ENCODE measurements around the gene PTPN1. TPM values are rescaled to one million over a fixed set of nuclear protein-coding genes. Genes with fewer than 3 reads are reported as not detected.
"Not testable (repeated sequence)": the region's sequence is repeated elsewhere in the genome, so short reads cannot be mapped to it uniquely, and the experiment has no call there.

The PTPN1 gene
- polyA plus RNA-seq, 3 donors: 12.4 to 21.4 (median 19.1) TPM

DNA sequence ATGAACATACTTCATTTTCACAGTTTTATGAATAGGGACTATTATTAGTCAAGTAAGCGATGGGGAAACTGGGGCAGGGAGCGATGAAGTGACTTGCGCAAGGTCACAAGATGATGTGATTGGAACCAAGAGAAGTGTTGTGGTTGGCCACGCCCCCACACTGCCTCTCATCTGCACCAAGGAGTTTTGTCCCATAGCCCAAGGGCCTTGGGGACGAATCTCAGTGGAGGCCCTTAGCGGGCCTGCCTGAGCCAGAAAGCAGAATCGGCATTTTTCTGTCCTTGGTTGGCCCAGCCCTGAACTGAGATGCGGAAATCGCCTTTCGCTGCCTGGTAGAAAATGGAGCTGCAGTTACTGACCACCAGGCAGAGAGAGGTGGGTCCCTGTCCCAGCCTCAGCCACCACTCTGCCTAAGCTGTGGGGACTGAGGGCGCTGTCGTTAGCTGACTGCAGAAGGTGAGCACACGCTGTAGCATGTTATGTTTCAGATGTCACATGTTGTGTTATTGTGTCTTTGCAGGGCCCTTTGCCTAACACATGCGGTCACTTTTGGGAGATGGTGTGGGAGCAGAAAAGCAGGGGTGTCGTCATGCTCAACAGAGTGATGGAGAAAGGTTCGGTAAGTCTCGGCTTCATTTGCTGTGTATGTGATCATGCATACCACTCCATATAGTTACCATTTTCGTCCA, 57.8 kb downstream of the PTPN1 start:
- Histone ChIP-seq H3K27me3 (ENCODE audit: control insufficient read depth in 2 of 2, insufficient read depth in 2 of 2, low read length in 2 of 2) (no peaks in the 10 kb centered on the region), H2AFZ (ENCODE audit: insufficient read depth, low read depth, low read length, poor library complexity, severe bottlenecking) (no peak overlapping the region), H3K79me2 (ENCODE audit: insufficient read depth, low read length) (peaks cover 48% of the 10 kb centered on the region), H3K27ac (ENCODE audit: low read depth in 1 of 2, low read length in 2 of 2) (peak overlapping the region in 1 of 2 donors; percentile 25), H3K9me3 (replicated peaks in 1 of 2; ENCODE audit: control insufficient read depth in 1 of 2, insufficient read depth in 1 of 2, low read length in 2 of 2) (no peaks in the 10 kb centered on the region), H3K9ac (ENCODE audit: insufficient read depth, low read length, poor library complexity, severe bottlenecking) (no peak overlapping the region), H4K20me1 (ENCODE audit: insufficient read depth, low read length) (peaks cover 86% of the 10 kb centered on the region), H3K4me1 (ENCODE audit: control insufficient read depth in 1 of 2, insufficient read depth in 2 of 2, low read length in 2 of 2) (peaks cover 11 to 28% of the 10 kb centered on the region in 2 donors), H3K36me3 (replicated peaks in 1 of 2; ENCODE audit: control insufficient read depth in 1 of 2, insufficient read depth in 2 of 2, low read length in 2 of 2) (peaks cover 50 to 98% of the 10 kb centered on the region in 2 donors), H3K4me2 (replicated peaks; ENCODE audit: extremely low read depth, low read length, poor library complexity, severe bottlenecking) (no peak overlapping the region), H3K4me3 (replicated peaks in 1 of 3; ENCODE audit: low read depth in 2 of 3, low read length in 3 of 3) (no peak overlapping the region)
- Mint-ChIP-seq H3K9me3 (peaks cover 0 to 1% (median 0%) of the 10 kb centered on the region in 7 donors), H3K36me3 (peaks cover 79 to 97% of the 10 kb centered on the region in 2 donors), H3K27me3 (ENCODE audit: low read depth in 3 of 3) (peaks cover 0 to 2% (median 0%) of the 10 kb centered on the region in 3 donors), H3K4me3 (no peak overlapping the region), H3K27ac (peak overlapping the region in 2 of 7 donors; percentile 46 to 57), H3K4me1 (peaks cover 42% of the 10 kb centered on the region)
- intact Hi-C loops (cut with micrococcal nuclease): no loop called here
- WGBS (ENCODE audit: insufficient coverage): 98% methylated on average over 7 of the region's 18 CpGs
- DNase-seq: peak in 1 of 3 donors; percentile 23
- no peak for TF ChIP-seq CTCF (IDR thresholded peaks at IDR 0.05)

DNA sequence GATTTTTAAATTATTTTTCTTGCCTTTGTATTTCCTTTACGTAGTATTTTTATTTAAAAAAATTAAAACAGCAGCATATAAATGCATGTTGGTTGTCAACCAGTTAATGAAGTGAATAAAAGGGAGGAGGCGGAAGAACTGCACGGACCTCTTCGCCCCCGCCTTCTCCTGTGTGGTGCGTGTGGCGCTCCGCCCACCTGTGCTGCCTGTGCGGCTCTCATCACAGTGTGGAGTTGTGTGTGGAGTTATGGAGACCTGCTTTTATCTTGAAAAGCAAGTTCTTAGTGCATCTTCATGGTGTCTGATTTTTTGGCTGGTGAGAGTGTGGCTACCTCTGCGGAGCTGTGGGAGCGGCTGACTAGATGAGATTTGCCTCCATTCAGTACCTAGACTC, 58.4 kb downstream of the PTPN1 start:
- TF ChIP-seq CTCF (IDR thresholded peaks at IDR 0.05): no peak
- Mint-ChIP-seq H3K36me3 (peaks cover 80 to 98% of the 10 kb centered on the region in 2 donors), H3K9me3 (peaks cover 0 to 1% (median 0%) of the 10 kb centered on the region in 7 donors), H3K4me1 (peaks cover 45% of the 10 kb centered on the region), H3K27ac (no peak overlapping the region), H3K27me3 (ENCODE audit: low read depth in 3 of 3) (peaks cover 0 to 2% (median 0%) of the 10 kb centered on the region in 3 donors), H3K4me3 (no peak overlapping the region)
- intact Hi-C loops (cut with micrococcal nuclease): no loop called here
- DNase-seq: no peak
- no peak overlapping the region for H2AFZ ChIP-seq (ENCODE audit: insufficient read depth, low read depth, low read length, poor library complexity, severe bottlenecking)
- WGBS (ENCODE audit: insufficient coverage): 92% methylated on average over 10 of the region's 11 CpGs
- peaks cover 11 to 28% of the 10 kb centered on the region in 2 donors for H3K4me1 ChIP-seq (ENCODE audit: control insufficient read depth in 1 of 2, insufficient read depth in 2 of 2, low read length in 2 of 2)
- peaks cover 45 to 98% of the 10 kb centered on the region in 2 donors for H3K36me3 ChIP-seq (replicated peaks in 1 of 2; ENCODE audit: control insufficient read depth in 1 of 2, insufficient read depth in 2 of 2, low read length in 2 of 2)
- no peaks in the 10 kb centered on the region for H3K9me3 ChIP-seq (replicated peaks in 1 of 2; ENCODE audit: control insufficient read depth in 1 of 2, insufficient read depth in 1 of 2, low read length in 2 of 2)
- H3K79me2 ChIP-seq (ENCODE audit: insufficient read depth, low read length): peaks cover 53% of the 10 kb centered on the region
- H3K27ac ChIP-seq (ENCODE audit: low read depth in 1 of 2, low read length in 2 of 2): no peak overlapping the region
- H3K9ac ChIP-seq (ENCODE audit: insufficient read depth, low read length, poor library complexity, severe bottlenecking): no peak overlapping the region
- no peak overlapping the region for H3K4me3 ChIP-seq (replicated peaks in 1 of 3; ENCODE audit: low read depth in 2 of 3, low read length in 3 of 3)
- no peak overlapping the region for H3K4me2 ChIP-seq (replicated peaks; ENCODE audit: extremely low read depth, low read length, poor library complexity, severe bottlenecking)
- H4K20me1 ChIP-seq (ENCODE audit: insufficient read depth, low read length): peaks cover 87% of the 10 kb centered on the region
- H3K27me3 ChIP-seq (ENCODE audit: control insufficient read depth in 2 of 2, insufficient read depth in 2 of 2, low read length in 2 of 2): no peaks in the 10 kb centered on the region

- H3K4me1 ChIP-seq (ENCODE audit: control insufficient read depth in 1 of 2, insufficient read depth in 2 of 2, low read length in 2 of 2): peaks cover 11 to 28% of the 10 kb centered on the region in 2 donors
- DNase-seq; H3K27me3 ChIP-seq (ENCODE audit: control insufficient read depth in 2 of 2, insufficient read depth in 2 of 2, low read length in 2 of 2); H3K9ac ChIP-seq (ENCODE audit: insufficient read depth, low read length, poor library complexity, severe bottlenecking); H3K9me3 Mint-ChIP-seq; H3K4me2 ChIP-seq (replicated peaks; ENCODE audit: extremely low read depth, low read length, poor library complexity, severe bottlenecking); H3K4me3 Mint-ChIP-seq; intact Hi-C loops (cut with micrococcal nuclease); H3K4me3 ChIP-seq (replicated peaks in 1 of 3; ENCODE audit: low read depth in 2 of 3, low read length in 3 of 3); H2AFZ ChIP-seq (ENCODE audit: insufficient read depth, low read depth, low read length, poor library complexity, severe bottlenecking); H3K9me3 ChIP-seq (replicated peaks in 1 of 2; ENCODE audit: control insufficient read depth in 1 of 2, insufficient read depth in 1 of 2, low read length in 2 of 2); H3K27me3 Mint-ChIP-seq (ENCODE audit: low read depth in 3 of 3): not testable (repeated sequence)
- H4K20me1 ChIP-seq (ENCODE audit: insufficient read depth, low read length): peaks cover 80% of the 10 kb centered on the region
- H3K79me2 ChIP-seq (ENCODE audit: insufficient read depth, low read length): peaks cover 53% of the 10 kb centered on the region
- peak overlapping the region in 3 of 7 donors; percentile 41 to 75 (median 75) for H3K27ac Mint-ChIP-seq
- WGBS (ENCODE audit: insufficient coverage): 100% methylated on average over 3 of the region's 7 CpGs
- H3K36me3 Mint-ChIP-seq: peaks cover 87 to 98% of the 10 kb centered on the region in 2 donors
- peak overlapping the region in 1 of 2 donors; percentile 40 for H3K27ac ChIP-seq (ENCODE audit: low read depth in 1 of 2, low read length in 2 of 2)
- peaks cover 45% of the 10 kb centered on the region for H3K4me1 Mint-ChIP-seq
- peaks cover 49 to 98% of the 10 kb centered on the region in 2 donors for H3K36me3 ChIP-seq (replicated peaks in 1 of 2; ENCODE audit: control insufficient read depth in 1 of 2, insufficient read depth in 2 of 2, low read length in 2 of 2)
Measured at GRCh38 chr20:50569487-50569863, 59.3 kb downstream of the PTPN1 start.
